ENCODE measurements around the gene CRLF1.

DNA sequence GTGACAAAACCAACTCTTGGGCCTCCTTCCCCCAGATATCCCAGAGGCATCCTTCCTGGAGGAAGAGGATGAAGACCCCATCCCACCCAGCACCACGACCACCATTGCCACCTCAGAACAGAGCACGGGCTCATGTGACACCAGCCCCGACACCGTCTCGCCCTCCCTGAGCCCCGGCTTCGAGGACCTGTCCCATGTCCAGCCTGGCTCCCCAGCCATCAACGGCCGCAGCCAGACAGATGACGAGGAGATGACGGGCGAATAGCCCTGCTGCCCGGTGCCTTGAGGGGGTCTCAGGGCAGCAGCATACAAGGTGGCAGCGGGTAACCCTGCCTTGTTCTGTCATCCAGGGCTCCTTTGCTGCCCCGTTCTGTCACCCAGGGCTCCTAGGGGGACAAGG lies 38.2 kb downstream of the CRLF1 start:
- no peak for TF ChIP-seq ZFX (IDR thresholded peaks at IDR 0.05; ENCODE audit: borderline replicate concordance)
- TF ChIP-seq, protein P1, sequence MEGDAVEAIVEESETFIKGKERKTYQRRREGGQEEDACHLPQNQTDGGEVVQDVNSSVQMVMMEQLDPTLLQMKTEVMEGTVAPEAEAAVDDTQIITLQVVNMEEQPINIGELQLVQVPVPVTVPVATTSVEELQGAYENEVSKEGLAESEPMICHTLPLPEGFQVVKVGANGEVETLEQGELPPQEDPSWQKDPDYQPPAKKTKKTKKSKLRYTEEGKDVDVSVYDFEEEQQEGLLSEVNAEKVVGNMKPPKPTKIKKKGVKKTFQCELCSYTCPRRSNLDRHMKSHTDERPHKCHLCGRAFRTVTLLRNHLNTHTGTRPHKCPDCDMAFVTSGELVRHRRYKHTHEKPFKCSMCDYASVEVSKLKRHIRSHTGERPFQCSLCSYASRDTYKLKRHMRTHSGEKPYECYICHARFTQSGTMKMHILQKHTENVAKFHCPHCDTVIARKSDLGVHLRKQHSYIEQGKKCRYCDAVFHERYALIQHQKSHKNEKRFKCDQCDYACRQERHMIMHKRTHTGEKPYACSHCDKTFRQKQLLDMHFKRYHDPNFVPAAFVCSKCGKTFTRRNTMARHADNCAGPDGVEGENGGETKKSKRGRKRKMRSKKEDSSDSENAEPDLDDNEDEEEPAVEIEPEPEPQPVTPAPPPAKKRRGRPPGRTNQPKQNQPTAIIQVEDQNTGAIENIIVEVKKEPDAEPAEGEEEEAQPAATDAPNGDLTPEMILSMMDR (IDR thresholded peaks at IDR 0.05) = no peak

All from 22Rv1 (cell line).